B cell (primary cell): ENCODE results near the gene HSF4. TPM values are rescaled to one million over a fixed set of nuclear protein-coding genes. Genes with fewer than 3 reads are reported as not detected.
A peak's percentile ranks its signal among the peaks of the same experiment; 100 is the strongest.

ENCODE experiments used
- ATAC-seq: fragments of 200-7000 bp; cut with Tn5 transposase; one replicate; pipeline ENCODE4 v1.10.0; 2021; ENCODE audit warnings: low read depth, mild to moderate bottlenecking, moderate number of reproducible peaks, moderate library complexity
- CTCF ChIA-PET: fragments of 350-600 bp; sonication (Branson Sonifier 250); formaldehyde crosslinking; loops from one replicate; lab custom pipeline; 2021; ENCODE audit warnings: antibody characterized with exemption, inconsistent platforms; lab: Charles Lee
- POLR2A ChIA-PET: fragments of 350-600 bp; sonication (Branson Sonifier 250); formaldehyde crosslinking; loops from one replicate; lab custom pipeline; 2021; ENCODE audit warnings: antibody characterized with exemption; lab: Charles Lee
- DNase-seq: peaks from one replicate; pipeline ENCODE4 v3.0.0; 2013
- H2AFZ ChIP-seq: 2 replicates; pipeline ENCODE4 v1.6.1; 2012; ENCODE audit warnings: mild to moderate bottlenecking, low read depth, low read length; ENCODE audit not compliant: insufficient read depth, poor library complexity, severe bottlenecking
- H3K27ac ChIP-seq, 2 donors: 1 replicate in 1 of 2; 2 replicates in 1 of 2; pipeline ENCODE4 v1.5.1; 2012 to 2013; ENCODE audit warnings: low read length in 2 of 2, mild to moderate bottlenecking in 2 of 2, moderate library complexity in 1 of 2
- H3K27me3 ChIP-seq, 4 experiments: fragments of 200-600 bp in 1 of 4; sonication (generic) in 1 of 4; replicated peaks in 1 of 4; 1 replicate in 2 of 4; 2 replicates in 2 of 4; pipeline versions ENCODE4 v1.6.1 to v1.7.0; 2013 to 2016; ENCODE audit warnings: low read length in 3 of 4, mild to moderate bottlenecking in 2 of 4, mixed read lengths in 1 of 4, moderate library complexity in 1 of 4; ENCODE audit not compliant: insufficient read depth in 4 of 4, control insufficient read depth in 3 of 4; ENCODE audit errors: control extremely low read depth in 1 of 4
- H3K36me3 ChIP-seq, 2 experiments: replicated peaks in 1 of 2; 1 replicate in 1 of 2; 2 replicates in 1 of 2; pipeline versions ENCODE4 v1.6.1 to v1.7.1; 2013; ENCODE audit warnings: low read length in 1 of 2; ENCODE audit not compliant: insufficient read depth in 2 of 2, control insufficient read depth in 1 of 2; ENCODE audit errors: control extremely low read depth in 1 of 2, extremely low read depth in 1 of 2
- H3K4me1 ChIP-seq, 2 donors: fragments of 200-600 bp in 1 of 2; sonication (generic) in 1 of 2; 1 replicate in 1 of 2; 2 replicates in 1 of 2; pipeline versions ENCODE4 v1.5.1 to v1.6.1; 2013 to 2017; ENCODE audit warnings: low read length in 2 of 2; ENCODE audit not compliant: control insufficient read depth in 2 of 2, insufficient read depth in 2 of 2
- H3K4me2 ChIP-seq: replicated peaks from 2 replicates; pipeline ENCODE3; 2012; ENCODE audit warnings: mild to moderate bottlenecking, low read depth, low read length; ENCODE audit not compliant: poor library complexity, severe bottlenecking
- H3K4me3 ChIP-seq, 5 experiments: fragments of 200-600 bp in 1 of 5; sonication (generic) in 1 of 5; 1 replicate in 3 of 5; 2 replicates in 2 of 5; pipeline versions ENCODE4 v1.5.1 to v1.7.0; 2011 to 2016; ENCODE audit warnings: low read length in 4 of 5, mild to moderate bottlenecking in 4 of 5, low read depth in 2 of 5, control low read depth in 1 of 5, moderate library complexity in 1 of 5; ENCODE audit not compliant: insufficient read depth in 1 of 5; ENCODE audit errors: control extremely low read depth in 1 of 5, extremely low read depth in 1 of 5
- H3K79me2 ChIP-seq: fragments of 200-600 bp; sonication (generic); one replicate; pipeline ENCODE4 v1.6.0; 2016; ENCODE audit warnings: low read length; ENCODE audit not compliant: control insufficient read depth, insufficient read depth
- H3K9ac ChIP-seq: fragments of 200-600 bp; sonication (generic); 2 replicates; pipeline ENCODE4 v1.6.1; 2017; ENCODE audit warnings: mild to moderate bottlenecking, low read length, moderate library complexity
- H3K9me3 ChIP-seq, 3 donors: one replicate each; pipeline versions ENCODE4 v1.6.1 to v1.7.1; 2013; ENCODE audit warnings: low read length in 2 of 3; ENCODE audit not compliant: control insufficient read depth in 2 of 3, insufficient read depth in 1 of 3; ENCODE audit errors: control extremely low read depth in 1 of 3
- H4K20me1 ChIP-seq: 2 replicates; pipeline ENCODE4 v1.6.0; 2012; ENCODE audit warnings: mild to moderate bottlenecking, low read length; ENCODE audit not compliant: insufficient read depth, control insufficient read depth, poor library complexity, severe bottlenecking
- H3K27ac Mint-ChIP-seq: one replicate; pipeline ENCODE4 v1.8.0; 2021; ENCODE audit warnings: mixed read lengths
- H3K27me3 Mint-ChIP-seq: one replicate; pipeline ENCODE4 v1.8.0; 2021; ENCODE audit warnings: mixed read lengths
- H3K4me1 Mint-ChIP-seq: one replicate; pipeline ENCODE4 v1.8.0; 2021; ENCODE audit warnings: mixed read lengths
- H3K4me3 Mint-ChIP-seq: one replicate; pipeline ENCODE4 v1.8.0; 2021; ENCODE audit warnings: mixed read lengths
- H3K9me3 Mint-ChIP-seq: one replicate; pipeline ENCODE4 v1.8.0; 2022; ENCODE audit warnings: mixed read lengths; ENCODE audit not compliant: insufficient read depth
- EZH2 ChIP-seq: IDR thresholded peaks from 2 replicates; pipeline ENCODE4 v1.6.1; 2012; ENCODE audit warnings: borderline replicate concordance, low read depth, mild to moderate bottlenecking, moderate library complexity, low read length; ENCODE audit not compliant: insufficient read depth, poor library complexity, severe bottlenecking
- WGBS: methylation state at CpG from one replicate; pipeline ENCODE4 v1.1.5; 2013; ENCODE audit warnings: missing lambda C conversion rate; ENCODE audit not compliant: insufficient coverage; 5-methylcytosine and 5-hydroxymethylcytosine counted together
- intact Hi-C: fragments of 100-400 bp; cut with micrococcal nuclease; formaldehyde crosslinking; loops from one replicate; pipeline ENCODE4 v1.10.0; 2022
- polyA plus RNA-seq: library from polyadenylated mRNA; depleted of rRNA; stranded (reverse); fragments of >200 nt; gene quantifications from 2 replicates; pipeline ENCODE4 v1.2.3, GENCODE V29; 2012
- total RNA-seq, 2 donors: library from RNA; stranded (reverse); fragments of 120-200 nt in 1 of 2; gene quantifications; 1 replicate in 1 of 2; 2 replicates in 1 of 2; pipeline versions ENCODE4 v1.2.3 to v1.2.4, GENCODE V29; 2013 to 2022
- TF ChIP-seq, protein P1 (sequence below): fragments of 200-600 bp; IDR thresholded peaks from one replicate; pipeline ENCODE4 v1.8.0; 2022; ENCODE audit warnings: antibody characterized with exemption, mild to moderate bottlenecking

HSF4 gene
- total and polyA plus RNA-seq, 2 donors (not counting 1 experiment from before 2014, with no cell fraction given), result 11.9 to 12.2 TPM

DNA sequence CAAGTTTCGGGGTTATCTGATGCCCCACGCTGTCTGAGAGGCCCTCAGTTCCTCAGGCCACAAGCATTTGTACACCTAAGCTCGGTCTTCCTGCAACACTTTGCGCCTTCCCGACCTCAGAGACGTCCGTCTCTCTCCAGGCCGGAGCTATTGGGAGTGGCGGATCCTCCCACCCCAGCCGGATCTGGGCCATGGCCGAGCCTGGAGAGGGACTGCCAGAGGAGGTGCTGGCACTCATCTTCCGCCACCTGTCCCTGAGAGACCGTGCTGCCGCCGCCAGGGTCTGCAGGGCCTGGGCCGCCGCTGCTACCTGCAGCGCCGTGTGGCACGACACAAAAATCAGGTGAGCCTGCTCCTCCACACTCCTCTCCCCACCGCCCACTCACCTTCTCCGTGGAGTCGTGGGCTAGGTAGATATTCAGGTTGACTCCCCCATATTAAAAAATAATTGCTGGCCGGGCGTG lies 2.9 kb upstream of the HSF4 start:
- peaks cover 59% of the 10 kb centered on the region for H3K4me1 Mint-ChIP-seq
- ATAC-seq (no peak), DNase-seq (peak; percentile 29)
- ChIA-PET POLR2A (interaction anchor here (2.1 kb wide), 1 partner anchor 22 kb away, joined by 4 read pairs; the partner anchor contains the start of gene MATCAP1), CTCF (interaction anchor here (1.1 to 2.5 kb wide), 5 partner anchors 11 to 23 kb away, joined by 3 to 11 read pairs (median 4); partner anchors contain the start of gene MATCAP1)
- H3K27ac Mint-ChIP-seq, result no peak overlapping the region
- Histone ChIP-seq H3K36me3 (no peaks in the 10 kb centered on the region), H3K27me3 (peaks cover 0 to 58% (median 31%) of the 10 kb centered on the region in 4 experiments), H3K4me1 (peaks cover 65 to 72% of the 10 kb centered on the region in 2 donors), H3K27ac (no peak overlapping the region), H3K79me2 (no peaks in the 10 kb centered on the region), H3K9me3 (peaks cover 0 to 40% (median 0%) of the 10 kb centered on the region in 3 donors), H4K20me1 (peaks cover 42% of the 10 kb centered on the region), H3K4me3 (no peak overlapping the region), H3K9ac (no peak overlapping the region), H3K4me2 (peak overlapping the region; percentile 99), H2AFZ (no peak overlapping the region)
- peak overlapping the region; percentile 76 for H3K4me3 Mint-ChIP-seq
- TF ChIP-seq, protein P1, sequence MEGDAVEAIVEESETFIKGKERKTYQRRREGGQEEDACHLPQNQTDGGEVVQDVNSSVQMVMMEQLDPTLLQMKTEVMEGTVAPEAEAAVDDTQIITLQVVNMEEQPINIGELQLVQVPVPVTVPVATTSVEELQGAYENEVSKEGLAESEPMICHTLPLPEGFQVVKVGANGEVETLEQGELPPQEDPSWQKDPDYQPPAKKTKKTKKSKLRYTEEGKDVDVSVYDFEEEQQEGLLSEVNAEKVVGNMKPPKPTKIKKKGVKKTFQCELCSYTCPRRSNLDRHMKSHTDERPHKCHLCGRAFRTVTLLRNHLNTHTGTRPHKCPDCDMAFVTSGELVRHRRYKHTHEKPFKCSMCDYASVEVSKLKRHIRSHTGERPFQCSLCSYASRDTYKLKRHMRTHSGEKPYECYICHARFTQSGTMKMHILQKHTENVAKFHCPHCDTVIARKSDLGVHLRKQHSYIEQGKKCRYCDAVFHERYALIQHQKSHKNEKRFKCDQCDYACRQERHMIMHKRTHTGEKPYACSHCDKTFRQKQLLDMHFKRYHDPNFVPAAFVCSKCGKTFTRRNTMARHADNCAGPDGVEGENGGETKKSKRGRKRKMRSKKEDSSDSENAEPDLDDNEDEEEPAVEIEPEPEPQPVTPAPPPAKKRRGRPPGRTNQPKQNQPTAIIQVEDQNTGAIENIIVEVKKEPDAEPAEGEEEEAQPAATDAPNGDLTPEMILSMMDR, result no peak
- no peak for TF ChIP-seq EZH2
- peaks cover 23% of the 10 kb centered on the region for H3K27me3 Mint-ChIP-seq
- intact Hi-C loops, result loop anchor here (2.0 kb wide), 1 partner anchor 31 kb away; the partner anchor contains the start of gene E2F4
- 63% methylated on average over 17 of the region's 25 CpGs for WGBS
- no peaks in the 10 kb centered on the region for H3K9me3 Mint-ChIP-seq

DNA sequence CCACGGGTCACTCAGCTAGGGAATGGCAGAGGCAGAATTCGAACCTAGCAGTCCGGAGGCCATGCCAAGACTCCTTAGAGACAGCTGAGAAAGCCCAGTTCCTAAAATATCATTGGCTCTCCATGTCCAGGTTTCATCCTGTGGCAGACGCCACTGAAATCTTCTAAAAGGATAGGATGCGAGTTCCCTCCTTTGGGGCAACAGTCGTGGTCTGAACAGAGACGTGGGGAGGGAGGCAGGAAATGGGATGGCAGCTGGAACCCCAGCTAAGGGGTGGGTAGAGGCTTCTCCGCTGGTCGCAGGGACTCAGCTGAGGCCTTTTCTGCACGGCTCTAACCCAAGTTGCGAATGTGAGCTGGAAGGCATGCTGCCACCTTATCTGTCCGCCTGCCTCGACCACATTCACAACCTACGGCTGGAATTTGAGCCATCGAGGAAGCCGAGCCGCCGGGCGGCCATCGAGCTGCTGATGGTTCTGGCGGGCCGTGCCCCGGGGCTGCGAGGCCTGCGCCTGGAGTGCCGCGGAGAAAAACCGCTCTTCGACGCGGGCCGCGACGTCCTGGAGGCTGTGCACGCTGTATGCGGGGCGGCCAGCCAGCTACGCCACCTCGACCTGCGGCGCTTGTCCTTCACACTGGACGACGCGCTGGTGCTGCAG lies 1.9 kb upstream of the HSF4 start:
- H3K4me2 ChIP-seq, result peak overlapping the region; percentile 78

More for the DNA sequence above, 1.9 kb upstream of the HSF4 start:
- ATAC-seq (no peak), DNase-seq (peak; percentile 54)
- intact Hi-C loops, result no loop called here
- H3K9me3 Mint-ChIP-seq, result no peaks in the 10 kb centered on the region
- H3K4me3 Mint-ChIP-seq, result peak overlapping the region; percentile 76
- CTCF ChIA-PET, result interaction anchor here (1.0 to 2.5 kb wide), 11 partner anchors 7 to 269 kb away, joined by 3 to 11 read pairs (median 4); partner anchors contain the start of gene MATCAP1
- H3K4me1 Mint-ChIP-seq, result peaks cover 56% of the 10 kb centered on the region
- H3K79me2 ChIP-seq, result no peaks in the 10 kb centered on the region
- H2AFZ ChIP-seq, result no peak overlapping the region
- H3K27ac ChIP-seq, result no peak overlapping the region
- no peaks in the 10 kb centered on the region for H3K36me3 ChIP-seq
- H3K27ac Mint-ChIP-seq, result no peak overlapping the region
- H3K9ac ChIP-seq, result peak overlapping the region; percentile 42
- H3K27me3 ChIP-seq, result peaks cover 0 to 68% (median 39%) of the 10 kb centered on the region in 4 experiments
- H3K4me1 ChIP-seq, result peaks cover 64 to 70% of the 10 kb centered on the region in 2 donors
- H3K4me3 ChIP-seq, result peak overlapping the region in 3 of 5 experiments; percentile 21 to 44 (median 38)
- peaks cover 32% of the 10 kb centered on the region for H4K20me1 ChIP-seq
- H3K9me3 ChIP-seq, result peaks cover 0 to 41% (median 0%) of the 10 kb centered on the region in 3 donors
- H3K27me3 Mint-ChIP-seq, result peaks cover 33% of the 10 kb centered on the region
- TF ChIP-seq, protein P1, result no peak
- TF ChIP-seq EZH2, result no peak
- POLR2A ChIA-PET, result interaction anchor here (0.5 to 0.6 kb wide), 4 partner anchors 14 to 523 kb away, joined by 3 to 9 read pairs (median 4); no protein-coding TSS in a partner anchor
- 10% methylated on average over 43 of the region's 44 CpGs for WGBS
